Measurements from ENCODE around the gene ASPG.

GRCh38 chr14:104144911-104145825 is 59.7 kb downstream of the ASPG start:
- TF ChIP-seq CTCF (IDR thresholded peaks at IDR 0.05), result no peak
- TF ChIP-seq EZH2phosphoT487 (IDR thresholded peaks at IDR 0.05), result no peak

Data from neural progenitor cell (in vitro differentiated cells).